HepG2 (cell line): ENCODE measurements around the gene SCAF8. TPM values are rescaled to one million over a fixed set of nuclear protein-coding genes. Genes with fewer than 3 reads are reported as not detected.

Experiments
- KLF11 ChIP-seq: IDR thresholded peaks from 2 replicates; pipeline ENCODE4 v1.6.1; 2016; ENCODE audit warnings: missing compliant biosample characterization
- KLF6 ChIP-seq: IDR thresholded peaks from 2 replicates; pipeline ENCODE4 v1.8.0; 2016; ENCODE audit warnings: missing biosample characterization, missing genetic modification reagents
- MEIS2 ChIP-seq: sonication (generic); formaldehyde crosslinking; IDR thresholded peaks from 2 replicates; pipeline ENCODE4 v1.9.0; 2021; ENCODE audit warnings: mild to moderate bottlenecking, missing genetic modification reagents
- NFATC3 ChIP-seq: sonication (generic); formaldehyde crosslinking; IDR thresholded peaks from 2 replicates; pipeline ENCODE4 v1.5.1; 2020; ENCODE audit warnings: mild to moderate bottlenecking, missing genetic modification reagents
- NFIC ChIP-seq: IDR thresholded peaks from 2 replicates; pipeline ENCODE4 v1.6.1; 2012; ENCODE audit warnings: mild to moderate bottlenecking, low read length, inconsistent platforms
- ONECUT2 ChIP-seq: sonication (generic); formaldehyde crosslinking; IDR thresholded peaks from 2 replicates; pipeline ENCODE4 v1.4.0; 2020; ENCODE audit warnings: missing genetic modification reagents
- RCOR2 ChIP-seq: IDR thresholded peaks from 2 replicates; pipeline ENCODE4 v1.6.1; 2016; ENCODE audit warnings: missing biosample characterization, missing genetic modification reagents
- SMAD3 ChIP-seq: sonication (generic); formaldehyde crosslinking; IDR thresholded peaks from 2 replicates; pipeline ENCODE4 v1.4.0; 2020; ENCODE audit warnings: missing genetic modification reagents
- SNAI1 ChIP-seq: sonication (generic); formaldehyde crosslinking; IDR thresholded peaks from 2 replicates; pipeline ENCODE4 v1.5.0; 2020; ENCODE audit warnings: mild to moderate bottlenecking, missing genetic modification reagents, borderline replicate concordance
- YEATS2 ChIP-seq: sonication (generic); formaldehyde crosslinking; IDR thresholded peaks from 2 replicates; pipeline ENCODE4 v1.4.0; 2020; ENCODE audit warnings: missing genetic modification reagents, borderline replicate concordance
- ZBTB8A ChIP-seq: sonication (generic); formaldehyde crosslinking; IDR thresholded peaks from 2 replicates; pipeline ENCODE4 v1.4.0; 2020; ENCODE audit warnings: mild to moderate bottlenecking, low read depth, missing genetic modification reagents, borderline replicate concordance
- ZFP1 ChIP-seq: IDR thresholded peaks from 2 replicates; pipeline ENCODE4 v1.6.1; 2016
- ZIK1 ChIP-seq: sonication (generic); formaldehyde crosslinking; IDR thresholded peaks from 2 replicates; pipeline ENCODE4 v1.5.0; 2020; ENCODE audit warnings: mild to moderate bottlenecking, low read depth, missing genetic modification reagents, borderline replicate concordance
- ZNF383 ChIP-seq: sonication (generic); formaldehyde crosslinking; IDR thresholded peaks from 2 replicates; pipeline ENCODE4 v1.4.0; 2020; ENCODE audit warnings: missing genetic modification reagents, mild to moderate bottlenecking, borderline replicate concordance
- ZNF652 ChIP-seq: IDR thresholded peaks from 2 replicates; pipeline ENCODE4 v1.6.1; 2016; ENCODE audit warnings: low read depth, borderline replicate concordance
- polyA plus RNA-seq, 8 experiments: library from polyadenylated mRNA; depleted of rRNA in 3 of 8; stranded (reverse) in 7 of 8; unstranded in 1 of 8; fragments of >200 nt; fragmentation: Illumina TruSeq in 4 of 8; extraction: Trizol in 4 of 8; gene quantifications; 2 replicates each; pipeline versions ENCODE4 v1.2.1 to v1.2.3, GENCODE V29; 2011 to 2016; ENCODE audit warnings: low read depth in 4 of 8, missing spikeins in 1 of 8, mixed read lengths in 1 of 8; ENCODE audit not compliant: insufficient read depth in 1 of 8
- total RNA-seq, 5 experiments: library from RNA; depleted of rRNA; stranded (reverse); fragments of >200 nt; fragmentation: Illumina TruSeq; extraction: Trizol; gene quantifications; 2 replicates each; pipeline ENCODE4 v1.2.3, GENCODE V29; 2016; ENCODE audit warnings: low read depth in 1 of 5
- TF ChIP-seq, protein P1 (sequence below): sonication (generic); formaldehyde crosslinking; IDR thresholded peaks from 2 replicates; pipeline ENCODE4 v1.8.0; 2022; ENCODE audit warnings: mild to moderate bottlenecking, missing genetic modification reagents, moderate library complexity
- TF ChIP-seq, protein P2 (sequence below): sonication (generic); formaldehyde crosslinking; IDR thresholded peaks from 2 replicates; pipeline ENCODE4 v1.8.0; 2022; ENCODE audit warnings: missing genetic modification reagents, mild to moderate bottlenecking, moderate library complexity, borderline replicate concordance
- TF ChIP-seq, protein P3 (sequence below): sonication (generic); formaldehyde crosslinking; IDR thresholded peaks from 2 replicates; pipeline ENCODE4 v1.8.0; 2022; ENCODE audit warnings: low read depth, missing genetic modification reagents
- TF ChIP-seq, protein P4 (sequence below): sonication (generic); formaldehyde crosslinking; conservative IDR thresholded peaks from 2 replicates; pipeline ENCODE4 v1.8.0; 2022; ENCODE audit warnings: missing genetic modification reagents
- TF ChIP-seq, protein P5 (sequence below): sonication (generic); formaldehyde crosslinking; conservative IDR thresholded peaks from 2 replicates; pipeline ENCODE4 v1.8.0; 2022; ENCODE audit warnings: low read depth, missing genetic modification reagents

The SCAF8 gene
- total and polyA plus RNA-seq, 2 of the 13 experiments (the other 11 are each of a cell fraction or from before 2014, with no cell fraction given), result 15.3 to 40.8 TPM

DNA sequence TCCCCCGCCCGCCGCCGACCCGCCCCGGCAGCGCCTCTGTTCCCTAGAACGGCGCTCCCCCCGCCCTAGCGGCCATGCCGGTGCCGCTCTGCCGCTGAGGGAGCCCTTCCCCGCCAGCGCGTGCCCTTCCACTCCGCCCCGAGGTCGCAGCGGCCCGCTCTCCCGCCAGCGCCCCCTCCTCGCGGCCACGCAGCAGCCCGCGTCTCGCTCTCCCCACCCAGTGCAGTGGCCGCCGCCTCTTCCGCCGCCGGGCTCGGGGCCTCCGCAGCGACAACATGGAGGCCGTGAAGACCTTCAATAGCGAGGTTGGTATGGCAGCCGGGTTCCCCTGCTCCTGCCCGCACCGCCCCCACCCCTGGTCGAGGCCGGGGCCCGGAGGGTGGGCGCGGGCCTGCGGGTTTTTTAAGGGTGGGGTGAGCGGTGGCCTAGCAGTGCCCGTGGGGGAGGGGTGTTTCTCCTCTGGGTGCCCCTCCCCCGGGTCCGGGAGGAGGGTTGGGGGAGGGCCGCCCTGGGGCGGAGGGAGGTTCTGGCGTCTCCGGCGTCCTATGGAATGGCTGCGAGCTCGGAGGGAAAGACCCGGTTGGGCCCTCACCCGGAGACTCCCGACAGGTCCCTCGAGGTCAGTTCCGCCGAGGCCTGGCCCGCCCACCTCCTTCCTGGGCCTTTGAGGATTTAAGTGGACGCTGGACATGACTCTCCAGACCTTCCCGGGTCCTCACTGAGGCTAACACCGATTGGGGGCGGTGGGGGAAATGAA lies 588 bp downstream of the SCAF8 start (continued):
- TF ChIP-seq, protein P1, sequence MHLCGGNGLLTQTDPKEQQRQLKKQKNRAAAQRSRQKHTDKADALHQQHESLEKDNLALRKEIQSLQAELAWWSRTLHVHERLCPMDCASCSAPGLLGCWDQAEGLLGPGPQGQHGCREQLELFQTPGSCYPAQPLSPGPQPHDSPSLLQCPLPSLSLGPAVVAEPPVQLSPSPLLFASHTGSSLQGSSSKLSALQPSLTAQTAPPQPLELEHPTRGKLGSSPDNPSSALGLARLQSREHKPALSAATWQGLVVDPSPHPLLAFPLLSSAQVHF (CRISPR knock-in tag), result 0 out of 2 replicates have a peak, but pooled peaks have one; percentile 7
- TF ChIP-seq ZIK1 (CRISPR knock-in tag) (peak; percentile 21; the same call in 1 of the 2 replicates), ZBTB8A (no peak; the same call in 1 of the 2 replicates), SMAD3 (CRISPR knock-in tag) (no peak; the same call in 1 of the 2 replicates), ZFP1 (CRISPR knock-in tag) (no peak), ZNF652 (no peak), MEIS2 (CRISPR knock-in tag) (no peak), KLF6 (CRISPR knock-in tag) (peak; percentile 3; the same call in 1 of the 2 replicates), ZNF383 (CRISPR knock-in tag) (0 out of 2 replicates have a peak, but pooled peaks have one; percentile 83), YEATS2 (peak; percentile 73; the same call in 1 of the 2 replicates), NFIC (no peak), RCOR2 (CRISPR knock-in tag) (no peak), ONECUT2 (CRISPR knock-in tag) (no peak; the same call in 1 of the 2 replicates), NFATC3 (CRISPR knock-in tag) (no peak), KLF11 (peak; percentile 58; the same call in 1 of the 2 replicates), SNAI1 (0 out of 2 replicates have a peak, but pooled peaks have one; percentile 22)
- TF ChIP-seq, protein P2, sequence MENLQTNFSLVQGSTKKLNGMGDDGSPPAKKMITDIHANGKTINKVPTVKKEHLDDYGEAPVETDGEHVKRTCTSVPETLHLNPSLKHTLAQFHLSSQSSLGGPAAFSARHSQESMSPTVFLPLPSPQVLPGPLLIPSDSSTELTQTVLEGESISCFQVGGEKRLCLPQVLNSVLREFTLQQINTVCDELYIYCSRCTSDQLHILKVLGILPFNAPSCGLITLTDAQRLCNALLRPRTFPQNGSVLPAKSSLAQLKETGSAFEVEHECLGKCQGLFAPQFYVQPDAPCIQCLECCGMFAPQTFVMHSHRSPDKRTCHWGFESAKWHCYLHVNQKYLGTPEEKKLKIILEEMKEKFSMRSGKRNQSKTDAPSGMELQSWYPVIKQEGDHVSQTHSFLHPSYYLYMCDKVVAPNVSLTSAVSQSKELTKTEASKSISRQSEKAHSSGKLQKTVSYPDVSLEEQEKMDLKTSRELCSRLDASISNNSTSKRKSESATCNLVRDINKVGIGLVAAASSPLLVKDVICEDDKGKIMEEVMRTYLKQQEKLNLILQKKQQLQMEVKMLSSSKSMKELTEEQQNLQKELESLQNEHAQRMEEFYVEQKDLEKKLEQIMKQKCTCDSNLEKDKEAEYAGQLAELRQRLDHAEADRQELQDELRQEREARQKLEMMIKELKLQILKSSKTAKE, result no peak
- TF ChIP-seq, protein P3, sequence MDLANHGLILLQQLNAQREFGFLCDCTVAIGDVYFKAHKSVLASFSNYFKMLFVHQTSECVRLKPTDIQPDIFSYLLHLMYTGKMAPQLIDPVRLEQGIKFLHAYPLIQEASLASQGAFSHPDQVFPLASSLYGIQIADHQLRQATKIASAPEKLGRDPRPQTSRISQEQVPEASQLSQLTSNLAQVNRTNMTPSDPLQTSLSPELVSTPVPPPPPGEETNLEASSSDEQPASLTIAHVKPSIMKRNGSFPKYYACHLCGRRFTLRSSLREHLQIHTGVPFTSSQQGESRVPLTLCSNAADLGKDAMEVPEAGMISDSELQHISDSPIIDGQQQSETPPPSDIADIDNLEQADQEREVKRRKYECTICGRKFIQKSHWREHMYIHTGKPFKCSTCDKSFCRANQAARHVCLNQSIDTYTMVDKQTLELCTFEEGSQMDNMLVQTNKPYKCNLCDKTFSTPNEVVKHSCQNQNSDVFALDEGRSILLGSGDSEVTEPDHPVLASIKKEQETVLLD (CRISPR knock-in tag), result no peak; the same call in 1 of the 2 replicates
- TF ChIP-seq, protein P4, sequence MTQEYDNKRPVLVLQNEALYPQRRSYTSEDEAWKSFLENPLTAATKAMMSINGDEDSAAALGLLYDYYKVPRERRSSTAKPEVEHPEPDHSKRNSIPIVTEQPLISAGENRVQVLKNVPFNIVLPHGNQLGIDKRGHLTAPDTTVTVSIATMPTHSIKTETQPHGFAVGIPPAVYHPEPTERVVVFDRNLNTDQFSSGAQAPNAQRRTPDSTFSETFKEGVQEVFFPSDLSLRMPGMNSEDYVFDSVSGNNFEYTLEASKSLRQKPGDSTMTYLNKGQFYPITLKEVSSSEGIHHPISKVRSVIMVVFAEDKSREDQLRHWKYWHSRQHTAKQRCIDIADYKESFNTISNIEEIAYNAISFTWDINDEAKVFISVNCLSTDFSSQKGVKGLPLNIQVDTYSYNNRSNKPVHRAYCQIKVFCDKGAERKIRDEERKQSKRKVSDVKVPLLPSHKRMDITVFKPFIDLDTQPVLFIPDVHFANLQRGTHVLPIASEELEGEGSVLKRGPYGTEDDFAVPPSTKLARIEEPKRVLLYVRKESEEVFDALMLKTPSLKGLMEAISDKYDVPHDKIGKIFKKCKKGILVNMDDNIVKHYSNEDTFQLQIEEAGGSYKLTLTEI (CRISPR knock-in tag), result no peak
- TF ChIP-seq, protein P5, sequence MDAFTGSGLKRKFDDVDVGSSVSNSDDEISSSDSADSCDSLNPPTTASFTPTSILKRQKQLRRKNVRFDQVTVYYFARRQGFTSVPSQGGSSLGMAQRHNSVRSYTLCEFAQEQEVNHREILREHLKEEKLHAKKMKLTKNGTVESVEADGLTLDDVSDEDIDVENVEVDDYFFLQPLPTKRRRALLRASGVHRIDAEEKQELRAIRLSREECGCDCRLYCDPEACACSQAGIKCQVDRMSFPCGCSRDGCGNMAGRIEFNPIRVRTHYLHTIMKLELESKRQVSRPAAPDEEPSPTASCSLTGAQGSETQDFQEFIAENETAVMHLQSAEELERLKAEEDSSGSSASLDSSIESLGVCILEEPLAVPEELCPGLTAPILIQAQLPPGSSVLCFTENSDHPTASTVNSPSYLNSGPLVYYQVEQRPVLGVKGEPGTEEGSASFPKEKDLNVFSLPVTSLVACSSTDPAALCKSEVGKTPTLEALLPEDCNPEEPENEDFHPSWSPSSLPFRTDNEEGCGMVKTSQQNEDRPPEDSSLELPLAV (CRISPR knock-in tag), result no peak
